Right ventricle myocardium superior (tissue), 1 donor: ENCODE measurements around the gene RGS14. TPM values are rescaled to one million over a fixed set of nuclear protein-coding genes. Genes with fewer than 3 reads are reported as not detected.
"Not testable (repeated sequence)": the region's sequence is repeated elsewhere in the genome, so short reads cannot be mapped to it uniquely, and the experiment has no call there.

Source experiments
- ATAC-seq: fragments of 200-7000 bp; cut with Tn5 transposase; one replicate; pipeline ENCODE4 v1.9.1; 2020; ENCODE audit warnings: mild to moderate bottlenecking; ENCODE audit not compliant: poor library complexity
- DNase-seq: peaks from one replicate; pipeline ENCODE4 v3.0.0-alpha.2; 2020
- intact Hi-C: fragments of 100-400 bp; cut with DNase I; formaldehyde crosslinking; loops from one replicate; pipeline ENCODE4 v1.11.2; 2022
- total RNA-seq: library from RNA; stranded (reverse); fragmentation: NEBNext Ultra II Directional; extraction: Animal tissue kit (Norgen Biotek cat#: 25700); gene quantifications from one replicate; pipeline ENCODE4 v1.2.1, GENCODE V29; 2021
- donor health status: DM: no; HTN: yes; CAD: no; lungs with severe emphysema.

The RGS14 gene
- total RNA-seq, 1 donor from 2014 or later, result 2.4 TPM

GRCh38 chr5:177359860-177360259, 2.1 kb downstream of the RGS14 start:
- intact Hi-C loops, result no loop called here
- ATAC-seq (no peak), DNase-seq (no peak)

- ATAC-seq, intact Hi-C loops, DNase-seq: not testable (repeated sequence)
Observed at GRCh38 chr5:177360740-177361139, 3.0 kb downstream of the RGS14 start.

GRCh38 chr5:177361418-177362291, 3.9 kb downstream of the RGS14 start:
- intact Hi-C loops, result no loop called here
- DNase-seq (no peak), ATAC-seq (no peak)

- no peak for DNase-seq
- intact Hi-C loops, result no loop called here
- no peak for ATAC-seq
Observed at GRCh38 chr5:177362292-177362609, 4.5 kb downstream of the RGS14 start.

- intact Hi-C loops, result no loop called here
- ATAC-seq (peak; percentile 67), DNase-seq (peak; percentile 76)
Observed at GRCh38 chr5:177362610-177363507, 5.1 kb downstream of the RGS14 start.

- DNase-seq, result no peak
- intact Hi-C loops, result no loop called here
- ATAC-seq, result no peak
Observed at GRCh38 chr5:177363565-177363964, 5.8 kb downstream of the RGS14 start.

GRCh38 chr5:177364159-177364962, 6.6 kb downstream of the RGS14 start:
- ATAC-seq, result no peak
- peak; percentile 14 for DNase-seq
- intact Hi-C loops, result no loop called here

GRCh38 chr5:177365845-177366527, 8.3 kb downstream of the RGS14 start:
- DNase-seq (no peak), ATAC-seq (no peak)
- intact Hi-C loops, result no loop called here

- intact Hi-C loops, result no loop called here
- peak; percentile 92 for DNase-seq
- ATAC-seq, result peak; percentile 88
Observed at GRCh38 chr5:177366528-177367322, 9.0 kb downstream of the RGS14 start.

- DNase-seq, result no peak
- ATAC-seq, result peak; percentile 5
- intact Hi-C loops, result no loop called here
Observed at GRCh38 chr5:177367323-177367848, 9.7 kb downstream of the RGS14 start.

GRCh38 chr5:177367981-177368868, 10.5 kb downstream of the RGS14 start:
- intact Hi-C loops, result no loop called here
- no peak for ATAC-seq

GRCh38 chr5:177368869-177369644, 11.3 kb downstream of the RGS14 start:
- intact Hi-C loops, result no loop called here
- DNase-seq (no peak), ATAC-seq (no peak)

More at GRCh38 chr5:177367981-177368868, 10.5 kb downstream of the RGS14 start:
- no peak for DNase-seq

- DNase-seq (no peak), ATAC-seq (no peak)
- intact Hi-C loops, result no loop called here
Observed at GRCh38 chr5:177369645-177370440, 12.1 kb downstream of the RGS14 start.

- intact Hi-C loops, result no loop called here
- ATAC-seq, result peak; percentile 62
- DNase-seq, result peak; percentile 84
Observed at GRCh38 chr5:177370488-177371119, 12.9 kb downstream of the RGS14 start.
